HG03571 (cell line): ENCODE results near the gene RALY.
A peak's percentile ranks its signal among the peaks of the same experiment; 100 is the strongest.

Source experiments
- ATAC-seq: cut with Tn5 transposase; IDR thresholded peaks from one replicate; pipeline ENCODE4 v1.9.1; 2021; ENCODE audit not compliant: unreplicated experiment

Gene RALY

DNA sequence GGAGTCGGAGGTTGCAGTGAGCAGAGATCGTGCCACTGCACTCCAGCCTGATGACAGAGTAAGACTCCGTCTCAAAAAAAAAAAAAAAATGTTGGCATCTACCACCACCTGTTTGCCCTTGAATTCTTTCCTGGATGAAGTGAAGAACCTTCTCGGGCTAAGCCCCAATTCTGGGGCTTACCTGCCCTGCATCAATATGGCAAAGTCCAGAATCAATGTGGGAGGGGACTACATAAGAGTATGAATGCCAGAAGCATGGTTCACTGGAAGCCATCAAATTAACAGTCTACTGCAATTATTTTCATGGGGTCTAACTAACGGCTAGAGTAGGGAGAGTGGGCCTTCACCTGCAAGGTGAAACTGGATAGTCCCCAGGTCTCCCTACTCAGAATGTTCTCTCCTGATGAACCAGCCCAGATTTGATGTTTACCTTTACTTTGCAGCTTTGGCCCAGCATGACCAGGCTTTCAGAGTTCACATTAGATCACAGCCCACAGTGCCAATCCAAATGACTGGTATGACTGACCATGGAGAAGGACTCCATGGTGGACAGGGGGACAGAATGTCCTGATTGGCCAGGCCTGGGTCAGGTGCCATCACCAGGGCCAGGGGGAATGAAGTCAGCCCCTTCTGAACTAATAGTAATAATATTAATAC is 7.0 kb upstream of the RALY start:
- no peak for ATAC-seq

GRCh38 chr20:33990075-33990474 is 3.6 kb upstream of the RALY start:
- ATAC-seq, result no peak

DNA sequence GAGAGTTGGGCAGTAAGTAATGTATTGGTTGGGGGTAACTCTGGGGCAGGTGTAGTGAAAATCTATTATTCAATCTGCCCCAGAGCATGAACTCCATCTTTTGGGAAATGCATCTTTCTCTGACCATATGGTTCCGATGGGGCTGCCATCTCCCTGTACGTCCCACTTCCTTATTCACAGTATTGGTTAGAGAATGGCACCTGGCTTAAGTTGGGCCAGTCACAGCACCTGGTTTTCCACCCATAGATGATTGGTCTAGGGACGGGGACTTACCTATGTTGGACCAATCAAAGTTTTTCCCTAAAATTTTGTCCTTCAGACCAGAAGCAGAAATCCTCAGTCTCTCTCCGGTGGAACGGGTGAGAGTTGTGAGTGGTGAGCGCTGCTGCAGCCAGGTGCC is 2.2 kb upstream of the RALY start:
- ATAC-seq, result no peak

DNA sequence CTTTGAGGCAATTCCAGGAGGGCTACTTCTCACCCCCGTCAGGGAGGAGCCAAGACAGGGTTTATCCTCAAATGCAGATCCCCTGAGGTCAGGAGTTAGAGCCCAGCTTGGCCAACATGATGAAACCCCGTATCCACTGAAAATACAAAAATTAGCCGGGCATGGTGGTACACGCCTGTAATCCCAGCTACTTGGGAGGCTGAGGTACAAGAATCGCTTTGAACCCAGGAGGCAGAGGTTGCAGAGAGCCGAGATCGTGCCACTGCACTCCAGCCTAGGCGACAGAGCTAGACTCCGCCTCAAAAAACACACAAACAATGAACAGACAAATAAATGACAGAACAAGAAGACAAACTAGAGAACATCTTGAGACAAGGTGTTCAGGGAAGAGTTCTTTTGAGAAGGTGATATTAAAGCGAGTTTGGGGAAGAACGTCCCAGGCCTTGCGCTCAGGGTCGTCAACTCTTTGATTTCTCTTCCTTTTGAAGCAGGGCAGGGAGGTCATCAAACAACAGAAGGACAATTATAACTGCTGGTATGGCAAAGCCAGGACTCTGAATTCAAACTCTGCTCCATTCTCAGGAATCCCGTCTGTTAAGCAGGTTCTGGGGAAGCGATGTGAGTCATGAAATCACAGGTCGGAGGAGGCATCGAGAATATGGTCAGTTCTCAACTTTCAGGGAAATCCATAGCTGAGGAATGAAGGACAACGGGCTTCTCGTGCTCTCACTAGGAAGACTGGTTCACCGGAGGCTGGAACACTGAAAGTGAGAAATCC is 1.4 kb upstream of the RALY start:
- ATAC-seq, result no peak

- ATAC-seq, result peak; percentile 70
Measured at GRCh38 chr20:33992923-33993575, 662 bp upstream of the RALY start.

DNA sequence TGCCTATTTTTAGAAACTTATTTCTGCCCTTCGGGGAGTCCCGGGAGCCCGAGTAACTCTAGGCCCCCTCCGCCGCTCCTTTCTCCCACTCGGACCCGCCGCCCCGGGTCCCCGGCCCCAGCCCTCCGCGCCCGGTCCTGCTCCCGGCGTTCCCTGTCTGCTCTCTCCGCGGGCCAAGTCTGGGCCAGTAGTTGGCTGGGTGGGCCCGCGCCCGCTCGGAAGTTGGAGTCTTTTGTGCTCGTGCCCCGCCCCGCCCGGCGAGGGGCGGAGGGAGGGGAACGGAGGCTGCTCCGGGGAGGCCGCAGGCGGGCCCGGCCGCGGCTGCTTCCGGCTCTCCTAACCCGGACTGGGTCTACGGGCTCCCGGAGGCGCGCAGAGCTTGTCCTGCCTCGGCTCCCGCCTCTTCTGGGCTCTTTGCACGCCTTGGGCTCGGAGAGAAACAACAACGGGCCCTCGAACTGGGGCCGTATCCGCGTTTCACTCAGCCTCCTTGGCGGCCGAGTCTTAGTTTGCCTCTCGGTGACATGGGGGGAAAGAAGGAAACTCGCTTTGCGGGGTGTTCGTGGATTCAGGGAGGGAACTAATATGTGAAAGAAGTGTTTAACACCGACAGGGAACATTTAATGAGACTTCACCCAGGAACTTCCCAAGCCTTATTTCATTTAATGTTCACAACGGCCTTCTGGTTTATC is 657 bp downstream of the RALY start:
- ATAC-seq, result peak; percentile 37

DNA sequence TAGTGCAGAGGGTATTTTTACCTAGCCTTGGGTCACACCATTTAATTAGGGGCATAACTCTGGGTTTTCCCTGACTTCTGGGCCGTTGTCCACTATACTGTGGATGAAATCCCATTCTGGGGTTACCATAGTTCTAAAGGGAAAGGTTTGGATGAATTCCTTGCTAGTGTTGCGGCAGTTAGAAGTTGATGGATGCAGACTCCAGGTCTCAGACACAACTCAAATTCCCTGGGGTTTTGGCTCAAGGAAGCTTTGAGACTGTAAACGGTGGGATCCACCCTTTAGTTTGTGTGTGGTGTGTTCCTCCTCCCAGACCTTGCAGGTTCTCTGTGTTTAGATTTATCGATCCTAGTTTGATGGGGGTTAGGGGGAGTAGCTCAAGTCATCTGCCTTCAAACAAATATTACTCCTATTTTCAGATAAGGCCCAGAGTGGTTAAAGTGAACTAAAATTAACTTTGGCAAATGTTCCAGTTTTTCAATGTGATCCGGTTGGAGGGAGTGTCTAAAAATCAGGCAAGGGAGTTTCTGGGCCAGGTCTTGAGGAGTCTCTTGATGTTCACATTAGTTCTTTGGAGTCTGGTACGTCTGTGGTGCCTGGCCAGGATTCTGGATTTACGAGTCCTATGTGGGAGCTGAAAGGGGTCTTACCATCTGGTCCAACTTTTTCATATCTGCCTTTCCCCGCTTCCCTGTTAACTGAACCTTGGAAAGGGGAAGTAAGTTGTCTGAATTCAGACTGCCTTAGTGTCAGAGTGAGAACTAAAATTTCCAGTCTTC is 1.5 kb downstream of the RALY start:
- no peak for ATAC-seq

DNA sequence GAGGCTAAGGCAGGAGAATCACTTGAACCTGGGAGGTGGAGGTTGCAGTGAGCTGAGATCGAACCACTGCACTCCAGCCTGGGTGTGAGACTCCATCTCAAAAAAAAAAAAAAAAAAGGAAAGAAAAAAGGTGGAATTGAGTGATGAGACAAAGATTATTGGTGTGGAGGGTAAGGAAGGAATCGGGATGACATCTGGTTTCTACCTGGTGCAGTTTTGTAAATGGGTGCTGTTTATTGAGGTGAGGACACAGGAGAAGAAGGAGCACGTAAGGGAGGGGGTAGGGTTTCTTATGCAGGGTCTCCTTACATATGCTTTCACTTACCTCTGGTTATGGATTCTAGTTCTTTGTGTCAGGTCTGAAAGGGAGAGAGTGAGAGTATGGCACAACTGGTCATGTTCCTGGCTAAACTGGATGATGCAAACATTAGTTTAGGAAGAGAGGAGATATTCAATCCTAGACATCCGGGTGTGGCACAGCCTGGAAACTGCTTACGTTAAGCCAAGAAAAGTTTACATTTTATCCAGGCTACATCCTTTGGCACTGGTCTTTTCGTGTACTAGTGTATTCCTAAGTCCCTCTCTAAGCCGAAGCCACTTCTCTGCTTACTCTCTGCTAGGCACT is 5.4 kb downstream of the RALY start:
- ATAC-seq, result no peak

- no peak for ATAC-seq
Measured at GRCh38 chr20:34001378-34001777, 7.7 kb downstream of the RALY start.

DNA sequence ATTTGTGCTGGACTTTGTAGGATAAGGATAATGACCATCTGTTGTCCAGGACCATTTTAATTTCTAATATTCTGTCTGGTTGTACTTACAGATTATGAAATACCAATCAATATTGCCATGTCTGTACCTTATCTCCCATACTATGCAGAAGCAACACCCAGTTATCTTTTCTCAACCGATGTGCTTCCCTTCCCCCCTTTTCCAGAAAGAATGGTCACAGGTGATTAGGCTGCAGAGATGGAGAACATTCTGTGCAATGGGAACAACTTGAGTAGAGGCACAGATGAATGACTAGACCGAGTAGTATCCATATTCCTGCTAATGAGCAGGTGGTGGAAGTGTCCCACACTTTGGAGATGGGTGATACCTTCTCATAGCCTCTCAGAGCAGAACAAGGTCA is 10.5 kb downstream of the RALY start:
- ATAC-seq, result no peak

DNA sequence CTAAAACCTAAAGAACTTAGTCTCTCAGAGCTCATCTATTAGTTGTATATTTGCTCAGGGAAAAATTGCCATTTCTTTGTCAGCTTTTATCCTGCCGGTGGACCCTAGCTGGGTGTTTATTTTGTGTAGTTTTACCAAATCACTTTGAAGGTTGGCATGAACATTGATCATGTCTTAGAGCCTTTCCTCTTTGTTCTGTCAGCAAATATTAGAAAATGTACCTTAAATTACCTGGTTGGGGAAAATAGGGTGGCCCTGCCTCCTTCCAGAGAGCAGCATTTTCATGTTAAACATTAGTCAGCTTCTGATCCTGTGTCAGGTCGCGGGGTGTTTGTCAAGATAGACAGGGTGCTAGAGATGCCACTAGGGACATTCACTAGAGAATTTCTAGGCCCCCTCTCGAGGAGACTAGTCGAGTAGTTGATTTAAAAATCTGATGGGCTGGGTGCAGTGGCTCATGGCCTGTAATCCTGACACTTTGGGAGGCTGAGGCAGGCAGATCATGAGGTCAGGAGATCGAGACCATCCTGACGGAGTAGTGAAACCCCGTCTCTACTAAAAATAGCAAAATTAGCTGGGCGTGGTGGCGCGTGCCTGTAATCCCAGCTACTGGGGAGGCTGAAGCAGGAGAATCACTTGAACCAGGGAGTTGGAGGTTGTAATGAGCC is 11.2 kb downstream of the RALY start:
- no peak for ATAC-seq

GRCh38 chr20:34006619-34007018 is 12.9 kb downstream of the RALY start:
- no peak for ATAC-seq

DNA sequence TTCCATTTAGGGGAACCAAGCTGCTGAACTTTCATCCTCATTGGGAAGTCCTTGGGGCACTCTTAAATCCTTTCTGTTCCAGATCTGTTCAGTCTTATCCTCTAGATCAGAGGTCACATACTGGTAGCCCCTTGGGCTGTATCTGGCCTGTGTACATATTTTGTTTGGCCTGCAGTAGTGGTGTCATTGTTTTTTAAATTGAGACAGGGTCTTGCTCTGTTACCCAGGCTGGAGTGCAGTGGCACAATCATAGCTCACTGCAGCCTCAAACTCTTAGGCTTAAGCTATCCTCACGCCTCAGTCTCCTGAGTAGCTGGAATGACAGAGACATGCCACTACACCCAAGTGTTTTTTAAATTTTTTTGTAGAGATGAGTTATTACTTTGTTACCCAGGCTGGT is 14.8 kb downstream of the RALY start:
- ATAC-seq, result no peak

GRCh38 chr20:34010405-34010931 is 16.8 kb downstream of the RALY start:
- ATAC-seq, result no peak

GRCh38 chr20:34011275-34011674 is 17.6 kb downstream of the RALY start:
- no peak for ATAC-seq

GRCh38 chr20:34012330-34012729 is 18.6 kb downstream of the RALY start:
- no peak for ATAC-seq

DNA sequence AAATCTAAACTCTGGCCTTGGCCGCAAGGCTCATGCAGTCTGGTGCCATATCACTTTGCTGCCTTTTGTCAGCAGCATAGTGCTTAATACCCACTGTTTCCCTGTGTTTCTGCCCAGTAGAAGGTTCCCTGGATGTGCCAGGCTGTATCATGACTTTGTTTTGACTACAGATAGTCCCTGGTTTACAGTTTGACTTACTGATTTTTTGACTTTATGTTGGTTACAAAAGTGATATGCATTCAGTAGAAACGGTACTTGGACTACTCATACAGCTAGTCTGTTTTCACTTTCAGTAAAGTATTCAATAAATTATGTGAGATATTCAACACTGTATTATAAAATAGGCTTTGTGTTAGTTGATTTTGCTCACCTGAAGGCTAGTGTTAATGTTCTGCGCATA is 19.0 kb downstream of the RALY start:
- ATAC-seq, result no peak

- ATAC-seq, result no peak
Measured at GRCh38 chr20:34013554-34013953, 19.8 kb downstream of the RALY start.

DNA sequence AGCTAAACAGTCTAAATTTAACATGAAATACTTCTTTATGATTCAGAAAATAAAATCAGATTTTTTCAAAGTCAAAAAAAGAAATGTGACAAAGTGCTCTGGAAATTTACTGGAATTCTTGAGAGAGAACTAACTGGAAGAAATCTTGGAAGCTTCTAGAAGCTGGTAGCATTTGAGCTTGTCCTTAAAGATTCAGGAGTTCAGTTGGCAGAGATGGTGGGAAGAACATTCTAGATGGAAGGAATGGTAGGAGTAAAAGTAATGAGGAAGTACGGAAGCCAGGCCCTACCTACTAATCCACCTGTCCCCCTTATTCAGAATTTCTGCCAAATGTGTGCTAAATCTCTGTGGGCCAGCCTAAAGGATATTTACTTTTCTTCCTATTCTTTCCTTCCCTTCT is 21.2 kb downstream of the RALY start:
- no peak for ATAC-seq
